ENCODE measurements around the gene EBLN2. TPM values are rescaled to one million over a fixed set of nuclear protein-coding genes. Genes with fewer than 3 reads are reported as not detected.

EBLN2 gene
- total and polyA plus RNA-seq, 9 donors: 1.1 to 16.4 (median 5.1) TPM

- Histone ChIP-seq H3K4me1 (ENCODE audit: insufficient read depth) (peaks cover 11% of the 10 kb centered on the region), H3K4me3 (no peak overlapping the region), H3K36me3 (no peaks in the 10 kb centered on the region), H3K27ac (no peak overlapping the region), H3K9me3 (no peaks in the 10 kb centered on the region), H3K27me3 (no peaks in the 10 kb centered on the region)
- intact Hi-C loops (cut with DNase I): no loop called here
- WGBS, 3 donors: 93 to 97% (median 96%) methylated on average over 1 of the region's 1 CpG
- TF ChIP-seq POLR2A (IDR thresholded peaks at IDR 0.05) (no peak), EP300 (IDR thresholded peaks at IDR 0.05) (no peak), CTCF (IDR thresholded peaks at IDR 0.05) (no peak)
- no peak for DNase-seq
Measured at GRCh38 chr3:73030073-73030597, 31.3 kb upstream of the EBLN2 start.

GRCh38 chr3:73031573-73032103, 29.8 kb upstream of the EBLN2 start:
- Histone ChIP-seq H3K4me1 (ENCODE audit: insufficient read depth) (peaks cover 12% of the 10 kb centered on the region), H3K9me3 (no peaks in the 10 kb centered on the region), H3K4me3 (no peak overlapping the region), H3K27ac (no peak overlapping the region), H3K27me3 (no peaks in the 10 kb centered on the region), H3K36me3 (no peaks in the 10 kb centered on the region)
- no peak for DNase-seq
- no peak for TF ChIP-seq EP300 (IDR thresholded peaks at IDR 0.05)
- no peak for TF ChIP-seq POLR2A (IDR thresholded peaks at IDR 0.05)
- no peak for TF ChIP-seq CTCF (IDR thresholded peaks at IDR 0.05)
- 16 to 29% (median 17%) methylated on average over 2 of the region's 2 CpGs for WGBS, 3 donors
- intact Hi-C loops (cut with DNase I): no loop called here

GRCh38 chr3:73036694-73037591, 24.5 kb upstream of the EBLN2 start:
- 62 to 74% (median 65%) methylated on average over 3 of the region's 3 CpGs for WGBS, 3 donors
- no peak overlapping the region for H3K4me3 ChIP-seq
- intact Hi-C loops (cut with DNase I): no loop called here
- H3K27ac ChIP-seq: no peak overlapping the region
- TF ChIP-seq POLR2A (IDR thresholded peaks at IDR 0.05): no peak
- TF ChIP-seq EP300 (IDR thresholded peaks at IDR 0.05): no peak
- no peak for TF ChIP-seq CTCF (IDR thresholded peaks at IDR 0.05)
- H3K36me3 ChIP-seq: no peaks in the 10 kb centered on the region
- H3K9me3 ChIP-seq: no peaks in the 10 kb centered on the region
- H3K27me3 ChIP-seq: no peaks in the 10 kb centered on the region
- no peak for DNase-seq
- H3K4me1 ChIP-seq (ENCODE audit: insufficient read depth): peaks cover 6% of the 10 kb centered on the region

GRCh38 chr3:73041537-73041936, 19.9 kb upstream of the EBLN2 start:
- Histone ChIP-seq H3K4me1 (ENCODE audit: insufficient read depth) (peaks cover 7% of the 10 kb centered on the region), H3K4me3 (no peak overlapping the region), H3K36me3 (no peaks in the 10 kb centered on the region), H3K27ac (no peak overlapping the region), H3K9me3 (no peaks in the 10 kb centered on the region), H3K27me3 (no peaks in the 10 kb centered on the region)
- TF ChIP-seq POLR2A (IDR thresholded peaks at IDR 0.05) (no peak), CTCF (IDR thresholded peaks at IDR 0.05) (no peak), EP300 (IDR thresholded peaks at IDR 0.05) (no peak)
- 20 to 35% (median 22%) methylated on average over 3 of the region's 3 CpGs for WGBS, 3 donors
- intact Hi-C loops (cut with DNase I): no loop called here
- peak in 1 of 5 donors; percentile 50 for DNase-seq

Data from ovary (tissue), 9 donors.